NB4 (cell line): ENCODE data around the gene PLAGL2.

ENCODE experiments used
- CTCF ChIP-seq: IDR thresholded peaks from one replicate; pipeline ENCODE4 v1.5.1; 2012; ENCODE audit warnings: low read depth, low read length
- MAX ChIP-seq: IDR thresholded peaks from 2 replicates; pipeline ENCODE4 v1.6.1; 2011; ENCODE audit warnings: low read depth, low read length
- POLR2A ChIP-seq: IDR thresholded peaks from 2 replicates; pipeline ENCODE4 v1.6.1; 2011; ENCODE audit warnings: mild to moderate bottlenecking; ENCODE audit not compliant: insufficient read length; ENCODE audit errors: extremely low read depth

- TF ChIP-seq CTCF (no peak), POLR2A (no peak), MAX (no peak)
Measured at GRCh38 chr20:32201977-32202363, 5.6 kb downstream of the PLAGL2 start.
